ENCODE results near the gene LRCH2. TPM values are rescaled to one million over a fixed set of nuclear protein-coding genes. Genes with fewer than 3 reads are reported as not detected.

Gene LRCH2, protein sequence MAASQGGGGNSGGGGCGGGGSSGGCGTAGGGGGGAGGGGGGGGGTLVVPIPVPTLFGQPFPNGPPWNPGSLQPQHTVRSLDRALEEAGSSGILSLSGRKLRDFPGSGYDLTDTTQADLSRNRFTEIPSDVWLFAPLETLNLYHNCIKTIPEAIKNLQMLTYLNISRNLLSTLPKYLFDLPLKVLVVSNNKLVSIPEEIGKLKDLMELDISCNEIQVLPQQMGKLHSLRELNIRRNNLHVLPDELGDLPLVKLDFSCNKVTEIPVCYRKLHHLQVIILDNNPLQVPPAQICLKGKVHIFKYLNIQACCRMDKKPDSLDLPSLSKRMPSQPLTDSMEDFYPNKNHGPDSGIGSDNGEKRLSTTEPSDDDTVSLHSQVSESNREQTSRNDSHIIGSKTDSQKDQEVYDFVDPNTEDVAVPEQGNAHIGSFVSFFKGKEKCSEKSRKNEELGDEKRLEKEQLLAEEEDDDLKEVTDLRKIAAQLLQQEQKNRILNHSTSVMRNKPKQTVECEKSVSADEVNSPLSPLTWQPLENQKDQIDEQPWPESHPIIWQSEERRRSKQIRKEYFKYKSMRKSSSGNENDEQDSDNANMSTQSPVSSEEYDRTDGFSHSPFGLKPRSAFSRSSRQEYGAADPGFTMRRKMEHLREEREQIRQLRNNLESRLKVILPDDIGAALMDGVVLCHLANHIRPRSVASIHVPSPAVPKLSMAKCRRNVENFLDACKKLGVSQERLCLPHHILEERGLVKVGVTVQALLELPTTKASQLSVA
- total RNA-seq: 1 to 10 TPM; 4.0 to 6.0 (median 4.7) TPM

DNA sequence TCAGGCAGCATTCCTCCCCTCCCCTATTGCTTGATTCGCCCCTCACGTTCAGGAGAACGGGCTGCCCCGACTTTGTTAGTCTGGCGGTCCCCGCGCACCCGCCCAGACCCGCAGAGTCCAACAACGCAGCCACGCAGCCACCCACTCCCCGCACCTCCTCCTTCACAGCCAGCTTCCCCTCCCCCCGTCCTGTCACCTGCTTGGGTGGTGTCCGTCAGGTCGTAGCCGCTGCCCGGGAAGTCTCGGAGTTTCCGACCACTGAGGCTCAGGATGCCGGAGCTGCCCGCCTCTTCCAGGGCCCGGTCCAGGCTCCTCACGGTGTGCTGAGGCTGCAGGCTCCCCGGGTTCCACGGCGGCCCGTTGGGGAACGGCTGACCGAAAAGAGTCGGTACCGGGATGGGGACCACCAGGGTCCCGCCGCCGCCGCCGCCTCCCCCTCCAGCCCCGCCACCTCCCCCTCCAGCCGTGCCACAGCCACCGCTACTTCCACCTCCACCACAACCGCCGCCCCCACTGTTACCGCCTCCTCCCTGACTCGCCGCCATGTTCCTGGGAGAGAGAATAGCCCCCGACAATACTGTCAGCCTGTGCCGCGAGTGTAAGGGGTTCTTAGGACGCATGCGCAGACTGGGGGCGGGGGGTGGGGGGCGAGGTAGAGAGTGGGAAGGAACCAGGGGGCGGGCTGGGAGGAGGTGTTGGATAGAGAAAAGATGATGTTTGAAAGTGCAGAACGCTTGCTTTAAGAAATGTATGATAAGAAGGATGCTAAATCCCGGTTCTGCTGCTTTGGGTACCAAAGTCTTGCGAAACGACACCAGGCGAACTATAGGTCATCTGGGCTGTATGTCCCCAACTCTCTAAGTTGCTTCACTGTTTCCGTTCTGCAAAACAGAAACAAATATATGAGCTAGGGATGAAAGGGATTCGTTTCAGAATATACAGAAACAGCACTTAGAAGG is at the start of gene LRCH2:
LRCH2 (minus strand) TSS at position 600 of the 959 bp plus-strand sequence; CDS start at position 545, 55 bp downstream.
- TF ChIP-seq, protein P1, sequence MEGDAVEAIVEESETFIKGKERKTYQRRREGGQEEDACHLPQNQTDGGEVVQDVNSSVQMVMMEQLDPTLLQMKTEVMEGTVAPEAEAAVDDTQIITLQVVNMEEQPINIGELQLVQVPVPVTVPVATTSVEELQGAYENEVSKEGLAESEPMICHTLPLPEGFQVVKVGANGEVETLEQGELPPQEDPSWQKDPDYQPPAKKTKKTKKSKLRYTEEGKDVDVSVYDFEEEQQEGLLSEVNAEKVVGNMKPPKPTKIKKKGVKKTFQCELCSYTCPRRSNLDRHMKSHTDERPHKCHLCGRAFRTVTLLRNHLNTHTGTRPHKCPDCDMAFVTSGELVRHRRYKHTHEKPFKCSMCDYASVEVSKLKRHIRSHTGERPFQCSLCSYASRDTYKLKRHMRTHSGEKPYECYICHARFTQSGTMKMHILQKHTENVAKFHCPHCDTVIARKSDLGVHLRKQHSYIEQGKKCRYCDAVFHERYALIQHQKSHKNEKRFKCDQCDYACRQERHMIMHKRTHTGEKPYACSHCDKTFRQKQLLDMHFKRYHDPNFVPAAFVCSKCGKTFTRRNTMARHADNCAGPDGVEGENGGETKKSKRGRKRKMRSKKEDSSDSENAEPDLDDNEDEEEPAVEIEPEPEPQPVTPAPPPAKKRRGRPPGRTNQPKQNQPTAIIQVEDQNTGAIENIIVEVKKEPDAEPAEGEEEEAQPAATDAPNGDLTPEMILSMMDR (IDR thresholded peaks at IDR 0.05; ENCODE audit: low read depth): no peak

DNA sequence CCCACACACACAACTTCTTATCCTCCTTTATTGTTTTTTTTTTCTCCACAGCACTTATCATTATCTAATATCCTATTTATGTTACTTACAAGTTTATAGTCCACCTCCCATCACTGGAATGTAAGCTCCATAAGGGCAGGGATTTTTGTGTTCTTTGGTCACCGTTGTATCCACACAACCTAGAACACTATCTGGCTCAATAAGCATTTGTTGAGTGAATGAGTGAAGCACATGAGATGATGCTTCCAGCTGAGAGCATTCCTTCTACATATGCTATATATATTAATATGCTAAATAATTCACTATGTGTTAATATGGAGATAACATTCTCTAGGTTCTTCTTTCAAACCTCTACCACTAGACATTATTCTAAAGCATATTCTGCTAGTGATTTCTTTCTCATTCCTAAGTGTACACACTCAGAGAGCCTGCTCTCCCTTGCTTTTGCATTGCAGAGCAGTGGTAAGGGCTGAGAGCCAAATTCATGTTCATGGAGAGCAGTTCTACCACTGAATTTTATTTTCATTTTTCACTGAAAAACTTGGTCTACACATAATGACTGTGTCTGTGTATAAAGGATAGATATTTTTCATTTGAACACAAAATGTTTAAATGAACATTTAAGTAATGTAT is 35.3 kb upstream of the LRCH2 start:
- TF ChIP-seq, protein P1 (IDR thresholded peaks at IDR 0.05; ENCODE audit: low read depth): no peak

DNA sequence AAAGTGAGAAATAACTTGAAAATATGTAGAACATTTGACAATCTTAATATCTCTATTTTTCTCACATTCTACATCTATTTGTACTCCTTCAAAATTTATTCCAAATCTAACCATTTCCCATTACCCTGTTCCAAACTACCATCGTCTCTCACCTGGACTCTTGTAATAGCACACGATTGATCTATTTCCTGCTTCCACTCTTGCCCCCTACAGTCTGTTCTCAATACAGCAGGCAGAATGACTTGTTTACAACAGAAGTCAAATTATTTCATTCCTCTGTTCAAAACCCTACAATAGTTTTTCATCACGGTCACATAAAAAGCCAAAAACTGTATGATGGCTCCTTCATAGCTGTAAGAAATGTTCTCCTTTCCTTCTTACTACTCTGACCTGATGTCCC is 34.5 kb upstream of the LRCH2 start:
- TF ChIP-seq, protein P1 (IDR thresholded peaks at IDR 0.05; ENCODE audit: low read depth): no peak

DNA sequence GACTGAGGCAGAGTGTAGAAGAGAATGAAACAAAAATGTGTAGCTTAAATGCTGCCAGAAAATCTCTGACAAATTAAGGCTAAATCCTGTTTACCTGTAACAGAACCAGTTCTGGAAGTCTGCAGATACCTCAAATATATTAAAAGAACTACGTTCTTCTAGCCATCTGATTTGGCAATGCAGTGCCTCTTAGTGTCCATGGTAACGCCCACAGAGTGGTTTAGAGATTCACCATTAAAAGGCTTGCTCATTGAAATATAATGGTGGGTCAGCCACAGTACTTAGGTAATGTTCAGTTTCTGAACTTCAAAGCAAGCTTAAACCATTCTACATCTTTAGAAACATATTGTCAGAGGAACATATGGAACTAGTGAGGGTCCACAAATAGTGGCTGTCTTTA is 32.4 kb upstream of the LRCH2 start:
- TF ChIP-seq, protein P1 (IDR thresholded peaks at IDR 0.05; ENCODE audit: low read depth): no peak

DNA sequence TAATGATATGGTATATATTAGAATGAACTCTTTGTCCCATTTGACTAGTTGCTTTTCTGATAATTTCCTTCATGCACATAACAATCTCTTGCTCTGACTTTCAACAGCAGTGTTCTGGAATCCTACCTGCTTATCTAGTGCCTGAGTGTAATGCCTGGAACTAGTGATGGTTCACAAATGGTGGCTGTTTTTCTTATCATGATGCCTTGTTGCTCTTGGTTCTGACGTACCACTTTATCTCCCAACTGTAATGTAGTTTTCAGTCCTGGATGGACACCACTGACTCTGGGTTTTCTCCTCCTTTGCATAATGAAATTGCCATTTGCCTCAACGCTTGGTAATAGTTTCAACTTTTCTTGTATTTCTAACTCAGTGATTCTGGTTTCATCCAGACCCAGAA is 30.1 kb upstream of the LRCH2 start:
- TF ChIP-seq, protein P1 (IDR thresholded peaks at IDR 0.05; ENCODE audit: low read depth): no peak

DNA sequence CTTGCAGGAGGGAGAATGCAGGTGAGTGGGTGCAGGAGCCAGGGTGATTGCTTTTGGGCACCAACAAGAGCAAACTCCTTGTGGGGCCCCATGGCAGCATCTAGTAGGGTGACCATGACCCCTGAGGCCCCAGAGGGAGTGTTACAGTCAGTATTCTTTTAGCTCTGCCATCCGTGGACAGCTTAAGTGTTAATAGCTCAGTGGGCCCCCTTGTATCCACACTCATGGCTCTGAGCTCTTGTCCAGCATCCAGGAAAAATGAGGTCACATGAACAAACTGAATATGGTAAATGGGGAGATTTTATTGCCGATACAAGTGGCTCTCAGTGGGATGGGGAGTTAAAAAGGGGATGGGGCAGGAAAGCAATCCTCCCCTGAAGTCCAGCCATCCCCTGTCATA is 27.3 kb upstream of the LRCH2 start:
- TF ChIP-seq, protein P1 (IDR thresholded peaks at IDR 0.05; ENCODE audit: low read depth): no peak
